AG09309 (cell line): ENCODE data around the gene RASA3.
"Not testable (repeated sequence)": the region's sequence is repeated elsewhere in the genome, so short reads cannot be mapped to it uniquely, and the experiment has no call there.

Experiments used
- DNase-seq: peaks from one replicate; pipeline ENCODE4 v3.0.0-alpha.2; 2010; ENCODE audit warnings: low read depth
- H3K4me3 ChIP-seq: 2 replicates; pipeline ENCODE4 v1.5.1; 2011; ENCODE audit warnings: mild to moderate bottlenecking, low read depth, low read length, moderate library complexity; ENCODE audit not compliant: control insufficient read depth
- TF ChIP-seq, protein P1 (sequence below): IDR thresholded peaks from 2 replicates; pipeline ENCODE4 v1.5.1; 2011; ENCODE audit warnings: mild to moderate bottlenecking, low read depth, low read length, inconsistent platforms; ENCODE audit not compliant: insufficient read depth, control insufficient read depth; ENCODE audit errors: missing control alignments

RASA3 gene

DNA sequence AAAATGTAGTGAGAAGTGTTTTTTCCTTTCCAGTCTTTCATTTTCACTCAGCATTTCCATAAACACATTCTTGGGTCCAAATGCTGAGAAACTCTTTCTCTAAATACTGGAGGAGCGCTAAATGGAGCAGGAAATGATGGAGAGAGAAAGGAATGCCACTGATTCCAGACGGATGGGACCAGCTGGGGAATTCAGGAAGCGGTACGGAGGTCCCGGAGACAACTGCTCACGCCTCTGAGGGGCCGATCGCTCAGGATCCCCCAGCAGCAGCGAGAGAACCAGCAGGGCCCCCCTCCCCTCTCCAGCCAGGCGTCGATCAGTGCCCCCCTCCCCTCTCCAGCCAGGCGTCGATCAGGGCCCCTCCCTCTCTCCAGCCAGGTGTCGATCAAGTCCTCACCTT lies 13.2 kb downstream of the RASA3 start:
- DNase-seq, result no peak
- peak overlapping the region; percentile 28 for H3K4me3 ChIP-seq
- TF ChIP-seq, protein P1, sequence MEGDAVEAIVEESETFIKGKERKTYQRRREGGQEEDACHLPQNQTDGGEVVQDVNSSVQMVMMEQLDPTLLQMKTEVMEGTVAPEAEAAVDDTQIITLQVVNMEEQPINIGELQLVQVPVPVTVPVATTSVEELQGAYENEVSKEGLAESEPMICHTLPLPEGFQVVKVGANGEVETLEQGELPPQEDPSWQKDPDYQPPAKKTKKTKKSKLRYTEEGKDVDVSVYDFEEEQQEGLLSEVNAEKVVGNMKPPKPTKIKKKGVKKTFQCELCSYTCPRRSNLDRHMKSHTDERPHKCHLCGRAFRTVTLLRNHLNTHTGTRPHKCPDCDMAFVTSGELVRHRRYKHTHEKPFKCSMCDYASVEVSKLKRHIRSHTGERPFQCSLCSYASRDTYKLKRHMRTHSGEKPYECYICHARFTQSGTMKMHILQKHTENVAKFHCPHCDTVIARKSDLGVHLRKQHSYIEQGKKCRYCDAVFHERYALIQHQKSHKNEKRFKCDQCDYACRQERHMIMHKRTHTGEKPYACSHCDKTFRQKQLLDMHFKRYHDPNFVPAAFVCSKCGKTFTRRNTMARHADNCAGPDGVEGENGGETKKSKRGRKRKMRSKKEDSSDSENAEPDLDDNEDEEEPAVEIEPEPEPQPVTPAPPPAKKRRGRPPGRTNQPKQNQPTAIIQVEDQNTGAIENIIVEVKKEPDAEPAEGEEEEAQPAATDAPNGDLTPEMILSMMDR, result no peak

DNA sequence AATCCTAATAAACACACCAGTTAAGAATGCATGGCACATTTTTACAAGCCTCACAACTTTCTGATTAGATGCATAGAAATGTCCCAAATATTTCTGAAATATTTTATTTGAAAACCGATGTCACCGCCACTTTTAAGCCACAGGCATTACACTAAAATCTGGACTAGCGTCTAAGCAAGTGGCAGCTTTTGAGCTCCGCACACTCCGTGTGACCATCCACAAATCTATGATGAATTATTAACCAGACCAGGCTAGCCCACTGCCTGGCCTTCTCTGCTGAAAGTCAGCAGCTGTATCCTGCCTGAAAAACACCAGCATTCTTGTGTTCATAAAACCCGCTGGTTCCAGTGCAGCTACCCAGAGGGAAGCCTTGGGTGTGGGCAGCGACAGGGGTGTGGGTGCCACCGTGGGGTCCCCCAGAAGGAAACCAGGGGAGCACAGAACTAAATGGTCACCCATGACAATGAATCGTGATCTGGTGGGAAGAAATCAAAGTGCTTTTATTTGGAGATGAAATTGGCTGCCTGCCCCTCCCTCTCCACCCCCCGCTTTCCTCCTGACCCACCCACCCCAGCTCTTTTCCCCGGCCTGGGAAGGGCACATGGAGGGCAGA lies 13.8 kb downstream of the RASA3 start:
- peak overlapping the region; percentile 28 for H3K4me3 ChIP-seq
- TF ChIP-seq, protein P1, result no peak
- no peak for DNase-seq

DNA sequence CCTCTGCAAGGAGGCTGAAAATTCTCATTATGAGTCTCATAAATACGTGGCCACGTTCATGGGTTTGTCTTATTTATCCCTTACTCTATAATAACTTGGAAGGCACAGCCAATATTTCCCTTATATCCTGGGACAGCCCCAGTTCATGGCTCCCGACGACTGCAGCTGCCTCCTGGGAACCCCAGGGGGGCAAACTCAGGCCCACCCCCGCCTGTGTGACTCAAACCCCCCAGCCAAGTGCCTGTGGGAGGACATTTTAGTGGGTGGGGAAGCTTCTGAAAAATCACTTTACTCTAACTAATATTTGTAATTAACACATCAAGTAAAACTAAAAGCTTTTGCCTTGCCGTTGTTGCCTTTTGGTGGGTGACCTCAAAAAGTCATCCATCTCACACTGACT lies 14.3 kb downstream of the RASA3 start:
- TF ChIP-seq, protein P1, result no peak
- no peak for DNase-seq
- H3K4me3 ChIP-seq, result peak overlapping the region; percentile 11; the same call in 1 of the 2 replicates

DNA sequence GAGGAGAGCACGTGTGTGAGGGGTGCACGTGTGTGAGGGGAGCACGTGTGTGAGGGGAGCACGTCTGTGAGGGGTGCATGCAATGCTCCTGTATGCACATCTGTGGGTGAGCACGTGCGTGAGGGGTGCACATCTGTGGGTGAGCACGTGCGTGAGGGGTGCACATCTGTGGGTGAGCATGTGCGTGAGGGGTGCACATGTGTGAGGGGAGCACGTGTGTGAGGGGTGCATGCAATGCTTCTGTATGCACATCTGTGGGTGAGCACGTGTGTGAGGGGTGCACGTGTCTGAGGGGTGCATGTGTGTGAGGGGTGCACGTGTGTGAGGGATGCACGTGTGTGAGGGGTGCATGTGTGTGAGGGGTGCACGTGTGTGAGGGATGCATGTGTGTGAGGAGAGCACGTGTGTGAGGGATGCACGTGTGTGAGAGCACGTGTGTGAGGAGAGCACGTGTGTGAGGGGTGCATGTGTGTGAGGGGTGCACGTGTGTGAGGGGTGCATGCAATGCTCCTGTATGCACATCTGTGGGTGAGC lies 15.0 kb downstream of the RASA3 start:
- not testable (repeated sequence) for H3K4me3 ChIP-seq, DNase-seq

DNA sequence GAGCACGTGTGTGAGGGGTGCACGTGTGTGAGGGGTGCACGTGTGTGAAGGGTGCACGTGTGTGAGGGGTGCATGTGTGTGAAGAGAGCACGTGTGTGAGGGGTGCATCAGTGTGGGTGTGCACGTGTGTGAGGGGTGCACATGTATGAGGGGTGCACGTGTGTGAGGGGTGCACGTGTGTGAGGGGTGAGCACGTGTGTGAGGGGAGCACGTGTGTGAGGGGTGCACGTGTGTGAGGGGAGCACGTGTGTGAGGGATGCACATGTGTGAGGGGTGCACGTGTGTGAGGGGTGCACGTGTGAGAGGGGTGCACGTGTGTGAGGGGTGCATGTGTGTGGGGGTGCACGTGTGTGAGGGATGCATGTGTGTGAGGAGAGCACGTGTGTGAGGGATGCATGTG lies 15.7 kb downstream of the RASA3 start:
- DNase-seq, result no peak
- TF ChIP-seq, protein P1, result no peak
- H3K4me3 ChIP-seq, result no peak overlapping the region

DNA sequence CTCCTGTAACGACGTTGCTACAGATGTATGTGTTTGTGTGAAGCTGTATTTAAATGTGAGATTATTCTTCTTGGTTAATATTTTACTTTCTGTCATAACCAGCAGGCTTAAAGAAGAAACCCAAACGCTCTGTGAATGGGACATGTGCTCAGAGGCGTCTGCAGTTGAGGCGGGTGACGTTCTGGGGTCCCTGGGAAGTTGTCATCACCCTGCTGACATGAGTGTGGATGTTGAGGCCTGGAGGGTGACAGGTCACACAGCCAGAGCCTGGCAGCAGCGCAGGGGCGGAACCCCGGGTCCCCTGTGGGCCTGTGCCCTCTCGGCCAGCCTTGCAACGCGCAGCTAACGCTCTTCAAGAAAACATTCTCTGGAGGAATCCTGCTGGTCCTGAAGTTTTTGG lies 16.6 kb downstream of the RASA3 start:
- no peak overlapping the region for H3K4me3 ChIP-seq
- DNase-seq, result no peak
- TF ChIP-seq, protein P1, result no peak

DNA sequence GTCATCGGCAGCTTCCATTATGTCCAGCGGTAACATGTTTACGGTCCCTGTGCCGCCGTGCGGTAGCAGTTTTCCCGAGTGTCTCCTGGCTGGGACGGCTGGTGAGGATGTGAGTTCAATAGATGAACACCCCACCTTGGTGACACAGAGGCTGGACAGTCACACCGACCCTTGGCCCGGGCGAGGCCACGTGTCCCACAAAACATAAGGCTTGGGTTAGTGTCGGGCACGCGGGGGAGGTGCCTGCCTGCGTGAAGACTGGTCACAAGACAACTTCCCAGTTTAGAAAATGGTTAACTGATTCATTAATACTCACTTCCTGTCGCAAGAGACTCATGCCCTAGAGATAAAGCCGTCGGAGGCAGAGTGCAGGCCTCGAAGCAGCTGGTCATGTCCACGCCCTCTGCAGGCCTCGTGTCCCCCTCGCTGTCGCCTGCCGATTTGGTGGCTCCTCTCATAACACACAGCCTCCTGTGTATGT lies 17.2 kb downstream of the RASA3 start:
- no peak overlapping the region for H3K4me3 ChIP-seq
- TF ChIP-seq, protein P1, result peak; percentile 22
- DNase-seq, result no peak

DNA sequence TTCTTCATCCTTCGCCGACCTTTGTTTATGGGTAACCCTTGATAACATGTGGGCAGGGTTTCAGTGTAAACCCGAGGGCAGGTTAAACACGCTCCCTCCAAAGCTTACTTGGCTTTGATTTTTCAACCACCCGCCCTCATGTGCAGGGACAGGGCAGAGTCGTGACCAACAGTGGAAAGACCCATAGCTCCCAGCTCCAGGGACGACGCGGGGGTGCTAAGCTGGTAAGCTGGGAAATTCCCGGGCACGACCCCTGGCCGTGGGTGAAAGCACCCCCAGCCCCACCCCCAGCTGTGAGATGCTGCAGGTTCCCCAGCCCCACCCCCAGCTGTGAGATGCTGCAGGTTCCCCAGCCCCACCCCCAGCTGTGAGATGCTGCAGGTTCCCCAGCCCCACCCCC lies 17.8 kb downstream of the RASA3 start:
- not testable (repeated sequence) for H3K4me3 ChIP-seq, DNase-seq
